K562 (cell line): ENCODE measurements around the gene KMO. TPM values are rescaled to one million over a fixed set of nuclear protein-coding genes. Genes with fewer than 3 reads are reported as not detected.

ENCODE experiments used
- LEF1 ChIP-seq: fragments of 450-650 bp; IDR thresholded peaks from 2 replicates; pipeline ENCODE4 v1.6.1; 2016; ENCODE audit warnings: mild to moderate bottlenecking
- MGA ChIP-seq: fragments of 450-650 bp; IDR thresholded peaks from 2 replicates; pipeline ENCODE4 v1.6.1; 2016; ENCODE audit warnings: mild to moderate bottlenecking, moderate library complexity
- PURB ChIP-seq: sonication (generic); formaldehyde crosslinking; IDR thresholded peaks from 2 replicates; pipeline ENCODE4 v1.9.0; 2021; ENCODE audit warnings: low read depth, mild to moderate bottlenecking, missing genetic modification reagents
- RUNX1 ChIP-seq: sonication (generic); IDR thresholded peaks from 2 replicates; pipeline ENCODE4 v1.6.1; 2016; ENCODE audit warnings: antibody characterized with exemption, low read depth
- ZBTB8A ChIP-seq: fragments of 450-650 bp; IDR thresholded peaks from 2 replicates; pipeline ENCODE4 v1.6.1; 2018; ENCODE audit warnings: mild to moderate bottlenecking, moderate library complexity; ENCODE audit not compliant: partially characterized antibody
- ZNF277 ChIP-seq: fragments of 250-450 bp; sonication (Bioruptor Pico); IDR thresholded peaks from 2 replicates; pipeline ENCODE4 v1.8.0; 2022; ENCODE audit warnings: inconsistent platforms, mild to moderate bottlenecking, moderate library complexity, borderline replicate concordance
- ZNF592 ChIP-seq: fragments of 450-650 bp; IDR thresholded peaks from 2 replicates; pipeline ENCODE4 v1.6.1; 2017; ENCODE audit warnings: antibody characterized with exemption, mild to moderate bottlenecking
- polyA plus RNA-seq, 8 experiments: library from polyadenylated mRNA; depleted of rRNA in 4 of 8; stranded (reverse) in 5 of 8; unstranded in 3 of 8; fragments of >200 nt; fragmentation: Nextera tagmentation in 2 of 8; fragmentation: Illumina TruSeq in 1 of 8; extraction: Ambion mirVana in 2 of 8; extraction: Trizol in 1 of 8; gene quantifications; 2 replicates each; pipeline versions ENCODE4 v1.2.1 to v1.2.3, GENCODE V29; 2011 to 2014; ENCODE audit warnings: inconsistent platforms in 1 of 8, missing spikeins in 1 of 8
- total RNA-seq, 7 experiments: library from RNA; depleted of rRNA in 6 of 7; stranded (reverse); fragments of >200 nt in 6 of 7; fragmentation: Illumina TruSeq in 2 of 7; extraction: Trizol in 2 of 7; gene quantifications; 2 replicates each; pipeline versions ENCODE4 v1.2.1 to v1.2.3, GENCODE V29; 2011 to 2021; ENCODE audit warnings: low replicate concordance in 1 of 7

The KMO gene
- total and polyA plus RNA-seq, 9 of the 15 experiments (the other 6 are each of a cell fraction or from before 2014, with no cell fraction given), result 0.01 to 0.11 (median 0.01) TPM; not detected in 6

DNA sequence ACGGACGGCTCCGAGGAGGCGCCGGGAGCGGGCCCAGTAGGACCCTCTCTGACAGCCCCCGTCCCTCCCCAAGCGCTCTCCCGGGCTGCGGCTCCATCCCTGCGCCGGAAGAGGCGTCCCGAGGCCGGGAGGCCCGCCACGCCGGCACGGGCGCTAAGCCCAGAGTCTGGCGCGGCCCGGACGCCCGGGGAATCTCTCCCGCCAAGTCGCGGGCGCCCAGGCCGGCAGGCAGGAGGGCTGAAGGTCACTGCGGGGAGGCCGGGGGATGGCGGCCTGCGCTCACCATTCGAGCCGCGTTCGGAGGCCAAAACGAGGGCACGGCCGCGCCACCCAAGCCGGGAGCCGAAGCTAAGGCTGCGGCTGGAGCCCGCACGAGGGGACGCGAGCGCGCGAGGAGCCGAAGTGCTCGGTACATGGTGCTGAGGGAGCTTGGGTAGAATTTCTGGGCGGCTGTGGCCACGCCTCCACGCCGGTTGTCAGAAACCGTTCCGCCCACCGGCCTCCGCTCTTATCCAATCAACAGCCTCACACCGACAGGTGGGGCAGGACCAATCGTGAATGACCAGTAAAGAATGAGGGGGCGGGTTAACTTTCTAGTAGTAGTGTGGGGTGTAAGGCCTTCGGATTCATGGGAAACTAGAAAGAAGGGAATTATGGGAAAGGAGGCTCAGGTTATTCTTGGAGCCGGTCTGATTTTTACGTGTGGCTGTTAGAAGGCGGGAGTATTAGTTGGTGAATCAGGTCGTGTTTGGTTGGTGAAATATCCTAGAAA lies 12.7 kb upstream of the KMO start, which contains the start of gene FH (continued):
- peak; percentile 50; the same call in 1 of the 2 replicates for TF ChIP-seq ZNF592
- TF ChIP-seq ZBTB8A, result no peak
- peak; percentile 86 for TF ChIP-seq MGA
- TF ChIP-seq ZNF277 (CRISPR knock-in tag), result no peak
- TF ChIP-seq PURB, result no peak
- no peak for TF ChIP-seq LEF1
- no peak for TF ChIP-seq RUNX1
